ENCODE data around the gene PTPRN2. TPM values are rescaled to one million over a fixed set of nuclear protein-coding genes. Genes with fewer than 3 reads are reported as not detected.
"Not testable (repeated sequence)": the region's sequence is repeated elsewhere in the genome, so short reads cannot be mapped to it uniquely, and the experiment has no call there.

PTPRN2 gene
- total RNA-seq, 1 donor from 2014 or later, result 0.33 TPM

GRCh38 chr7:157856873-157857577 is 730.6 kb downstream of the PTPRN2 start:
- ATAC-seq, result no peak

GRCh38 chr7:157855452-157856213 is 732.0 kb downstream of the PTPRN2 start:
- DNase-seq (ENCODE audit: low spot score), result no peak

More at GRCh38 chr7:157856873-157857577, 730.6 kb downstream of the PTPRN2 start:
- DNase-seq (ENCODE audit: low spot score), result no peak

GRCh38 chr7:157855016-157855415 is 732.6 kb downstream of the PTPRN2 start:
- no peak for DNase-seq (ENCODE audit: low spot score)

More at GRCh38 chr7:157855452-157856213, 732.0 kb downstream of the PTPRN2 start:
- ATAC-seq, result no peak

GRCh38 chr7:157854066-157854891 is 733.3 kb downstream of the PTPRN2 start:
- peak; percentile 91 for DNase-seq (ENCODE audit: low spot score)

More at GRCh38 chr7:157855016-157855415, 732.6 kb downstream of the PTPRN2 start:
- ATAC-seq, result no peak

GRCh38 chr7:157853789-157854065 is 733.9 kb downstream of the PTPRN2 start:
- ATAC-seq, result no peak

More at GRCh38 chr7:157854066-157854891, 733.3 kb downstream of the PTPRN2 start:
- ATAC-seq, result peak; percentile 93

GRCh38 chr7:157853076-157853788 is 734.4 kb downstream of the PTPRN2 start:
- ATAC-seq (no peak), DNase-seq (ENCODE audit: low spot score) (no peak)

More at GRCh38 chr7:157853789-157854065, 733.9 kb downstream of the PTPRN2 start:
- no peak for DNase-seq (ENCODE audit: low spot score)

GRCh38 chr7:157851501-157852067 is 736.0 kb downstream of the PTPRN2 start:
- peak; percentile 76 for DNase-seq (ENCODE audit: low spot score)
- ATAC-seq, result peak; percentile 73

- DNase-seq (ENCODE audit: low spot score), result no peak
- no peak for ATAC-seq
These were observed 736.9 kb downstream of the PTPRN2 start for GRCh38 chr7:157850481-157851444.

GRCh38 chr7:157849726-157850125 is 737.9 kb downstream of the PTPRN2 start:
- DNase-seq (ENCODE audit: low spot score), result no peak
- ATAC-seq, result no peak

GRCh38 chr7:157849341-157849596 is 738.4 kb downstream of the PTPRN2 start:
- no peak for ATAC-seq

GRCh38 chr7:157848508-157849340 is 738.9 kb downstream of the PTPRN2 start:
- ATAC-seq (no peak), DNase-seq (ENCODE audit: low spot score) (no peak)

More at GRCh38 chr7:157849341-157849596, 738.4 kb downstream of the PTPRN2 start:
- DNase-seq (ENCODE audit: low spot score), result no peak

GRCh38 chr7:157847756-157848487 is 739.7 kb downstream of the PTPRN2 start:
- DNase-seq (ENCODE audit: low spot score); ATAC-seq: not testable (repeated sequence)

GRCh38 chr7:157846746-157847145 is 740.9 kb downstream of the PTPRN2 start:
- not testable (repeated sequence) for ATAC-seq; DNase-seq (ENCODE audit: low spot score)

- ATAC-seq (no peak), DNase-seq (ENCODE audit: low spot score) (no peak)
These were observed 741.4 kb downstream of the PTPRN2 start for GRCh38 chr7:157846271-157846670.

GRCh38 chr7:157845203-157845835 is 742.3 kb downstream of the PTPRN2 start:
- ATAC-seq, result no peak
- no peak for DNase-seq (ENCODE audit: low spot score)

GRCh38 chr7:157844611-157845010 is 743.0 kb downstream of the PTPRN2 start:
- DNase-seq (ENCODE audit: low spot score) (no peak), ATAC-seq (no peak)

GRCh38 chr7:157844141-157844540 is 743.5 kb downstream of the PTPRN2 start:
- DNase-seq (ENCODE audit: low spot score) (no peak), ATAC-seq (no peak)
